ENCODE data around the gene GASK1B. TPM values are rescaled to one million over a fixed set of nuclear protein-coding genes. Genes with fewer than 3 reads are reported as not detected.

GASK1B gene
- total RNA-seq, 1 donor from 2014 or later, result 37.1 TPM

DNA sequence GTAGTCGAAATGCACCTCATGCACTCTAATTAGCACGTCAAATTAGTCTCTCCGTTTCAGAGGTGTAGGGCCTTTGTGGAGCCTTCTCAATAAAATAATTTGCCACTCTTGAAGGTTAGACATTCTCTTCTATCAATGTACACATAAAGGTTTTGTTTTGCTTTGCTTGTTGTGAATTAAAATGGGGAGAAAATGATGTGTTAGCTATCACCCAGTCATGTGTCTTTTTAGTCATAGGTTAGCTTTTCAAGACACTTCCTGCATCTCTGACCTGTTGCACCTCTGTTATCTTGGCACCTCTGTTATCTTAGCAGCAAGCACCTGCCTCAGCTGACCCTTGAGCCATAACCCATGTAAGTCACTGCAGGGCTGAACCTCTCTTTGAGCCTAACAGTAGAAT, 38.4 kb upstream of the GASK1B start:
- no peak for DNase-seq (ENCODE audit: extremely low spot score, unreplicated experiment)
- Mint-ChIP-seq H3K9me3 (no peaks in the 10 kb centered on the region), H3K4me1 (ENCODE audit: unreplicated experiment) (peaks cover 16% of the 10 kb centered on the region), H3K36me3 (peaks cover 3% of the 10 kb centered on the region), H3K27ac (peak overlapping the region; percentile 82), H3K27me3 (no peaks in the 10 kb centered on the region), H3K4me3 (peak overlapping the region; percentile 84)
- TF ChIP-seq, protein P1, sequence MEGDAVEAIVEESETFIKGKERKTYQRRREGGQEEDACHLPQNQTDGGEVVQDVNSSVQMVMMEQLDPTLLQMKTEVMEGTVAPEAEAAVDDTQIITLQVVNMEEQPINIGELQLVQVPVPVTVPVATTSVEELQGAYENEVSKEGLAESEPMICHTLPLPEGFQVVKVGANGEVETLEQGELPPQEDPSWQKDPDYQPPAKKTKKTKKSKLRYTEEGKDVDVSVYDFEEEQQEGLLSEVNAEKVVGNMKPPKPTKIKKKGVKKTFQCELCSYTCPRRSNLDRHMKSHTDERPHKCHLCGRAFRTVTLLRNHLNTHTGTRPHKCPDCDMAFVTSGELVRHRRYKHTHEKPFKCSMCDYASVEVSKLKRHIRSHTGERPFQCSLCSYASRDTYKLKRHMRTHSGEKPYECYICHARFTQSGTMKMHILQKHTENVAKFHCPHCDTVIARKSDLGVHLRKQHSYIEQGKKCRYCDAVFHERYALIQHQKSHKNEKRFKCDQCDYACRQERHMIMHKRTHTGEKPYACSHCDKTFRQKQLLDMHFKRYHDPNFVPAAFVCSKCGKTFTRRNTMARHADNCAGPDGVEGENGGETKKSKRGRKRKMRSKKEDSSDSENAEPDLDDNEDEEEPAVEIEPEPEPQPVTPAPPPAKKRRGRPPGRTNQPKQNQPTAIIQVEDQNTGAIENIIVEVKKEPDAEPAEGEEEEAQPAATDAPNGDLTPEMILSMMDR (conservative IDR thresholded peaks at IDR 0.05), result no peak

GRCh38 chr4:158209825-158210807, 37.3 kb upstream of the GASK1B start, which contains the start of gene TMEM144:
Gene TMEM144 (plus strand): TSS chr4:158210486. CDS start chr4:158212668, 2,182 bp downstream.
- TF ChIP-seq, protein P1 (conservative IDR thresholded peaks at IDR 0.05), result peak; percentile 28
- Mint-ChIP-seq H3K27me3 (no peaks in the 10 kb centered on the region), H3K4me1 (ENCODE audit: unreplicated experiment) (peaks cover 16% of the 10 kb centered on the region), H3K4me3 (peak within 1 kb of the TSS; percentile 92), H3K36me3 (no peaks in the 10 kb centered on the region), H3K9me3 (no peaks in the 10 kb centered on the region), H3K27ac (peak within 1 kb of the TSS; percentile 95)
- peak; percentile 83 for DNase-seq (ENCODE audit: extremely low spot score, unreplicated experiment)

- H3K27me3 Mint-ChIP-seq, result no peaks in the 10 kb centered on the region
- no peaks in the 10 kb centered on the region for H3K36me3 Mint-ChIP-seq
- H3K4me3 Mint-ChIP-seq, result peak overlapping the region; percentile 19
- H3K4me1 Mint-ChIP-seq (ENCODE audit: unreplicated experiment), result peaks cover 16% of the 10 kb centered on the region
- no peaks in the 10 kb centered on the region for H3K9me3 Mint-ChIP-seq
- no peak for DNase-seq (ENCODE audit: extremely low spot score, unreplicated experiment)
- TF ChIP-seq, protein P1 (conservative IDR thresholded peaks at IDR 0.05), result no peak
- peak overlapping the region; percentile 95 for H3K27ac Mint-ChIP-seq
These were observed 36.3 kb upstream of the GASK1B start for GRCh38 chr4:158208963-158209640.

- peaks cover 3% of the 10 kb centered on the region for H3K36me3 Mint-ChIP-seq
- H3K9me3 Mint-ChIP-seq, result no peaks in the 10 kb centered on the region
- no peak overlapping the region for H3K4me3 Mint-ChIP-seq
- H3K27me3 Mint-ChIP-seq, result no peaks in the 10 kb centered on the region
- no peak overlapping the region for H3K27ac Mint-ChIP-seq
- TF ChIP-seq, protein P1 (conservative IDR thresholded peaks at IDR 0.05), result no peak
- no peaks in the 10 kb centered on the region for H3K4me1 Mint-ChIP-seq (ENCODE audit: unreplicated experiment)
- no peak for DNase-seq (ENCODE audit: extremely low spot score, unreplicated experiment)
These were observed 31.1 kb upstream of the GASK1B start for GRCh38 chr4:158203929-158204328.

DNA sequence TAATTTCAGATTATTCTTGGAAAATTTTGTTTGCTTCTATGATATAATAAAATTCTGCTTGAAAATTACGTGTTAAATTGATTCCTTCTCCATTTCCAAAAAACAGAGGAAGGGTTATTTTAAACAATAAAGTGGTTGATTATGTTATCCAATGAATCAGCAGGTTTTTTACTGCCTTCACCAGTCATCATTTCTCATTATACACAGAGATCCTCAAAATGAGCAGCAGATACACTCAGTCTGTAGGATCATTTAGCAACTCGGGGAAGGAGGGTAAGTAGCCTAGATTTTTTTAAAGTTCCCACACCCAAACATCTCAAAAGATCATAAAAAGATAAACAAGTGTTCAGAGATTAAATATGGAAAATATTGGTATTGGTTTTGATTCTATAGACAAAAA, 30.6 kb upstream of the GASK1B start:
- H3K4me1 Mint-ChIP-seq (ENCODE audit: unreplicated experiment), result no peaks in the 10 kb centered on the region
- H3K27ac Mint-ChIP-seq, result no peak overlapping the region
- no peak for DNase-seq (ENCODE audit: extremely low spot score, unreplicated experiment)
- no peak overlapping the region for H3K4me3 Mint-ChIP-seq
- H3K9me3 Mint-ChIP-seq, result no peaks in the 10 kb centered on the region
- H3K27me3 Mint-ChIP-seq, result no peaks in the 10 kb centered on the region
- TF ChIP-seq, protein P1 (conservative IDR thresholded peaks at IDR 0.05), result no peak
- peaks cover 3% of the 10 kb centered on the region for H3K36me3 Mint-ChIP-seq

Measured in type B pancreatic cell (in vitro differentiated cells).